Type B pancreatic cell (in vitro differentiated cells): ENCODE measurements around the gene PCSK6. TPM values are rescaled to one million over a fixed set of nuclear protein-coding genes. Genes with fewer than 3 reads are reported as not detected.
A peak's percentile ranks its signal among the peaks of the same experiment; 100 is the strongest.

ENCODE experiments used
- DNase-seq: peaks from one replicate; pipeline ENCODE4 v3.0.0; 2021; ENCODE audit warnings: mixed read lengths; ENCODE audit not compliant: unreplicated experiment; ENCODE audit errors: extremely low spot score
- H3K27ac Mint-ChIP-seq: 2 replicates; pipeline ENCODE4 v1.8.0; 2021; ENCODE audit warnings: mild to moderate bottlenecking, mixed read lengths
- H3K27me3 Mint-ChIP-seq: 2 replicates; pipeline ENCODE4 v1.8.0; 2021; ENCODE audit warnings: mixed read lengths
- H3K36me3 Mint-ChIP-seq: 2 replicates; pipeline ENCODE4 v1.8.0; 2021; ENCODE audit warnings: mixed read lengths
- H3K4me1 Mint-ChIP-seq: one replicate; pipeline ENCODE4 v1.8.0; 2021; ENCODE audit warnings: mixed read lengths; ENCODE audit not compliant: unreplicated experiment
- H3K4me3 Mint-ChIP-seq: 2 replicates; pipeline ENCODE4 v1.8.0; 2021; ENCODE audit warnings: mild to moderate bottlenecking, mixed read lengths
- H3K9me3 Mint-ChIP-seq: 2 replicates; pipeline ENCODE4 v1.8.0; 2021; ENCODE audit warnings: mixed read lengths
- CTCF ChIP-seq: fragments of 200-600 bp; sonication (generic); conservative IDR thresholded peaks from 2 replicates; pipeline ENCODE4 v1.5.0; 2021; ENCODE audit warnings: antibody characterized with exemption, mild to moderate bottlenecking
- total RNA-seq: library from RNA; stranded (reverse); gene quantifications from 2 replicates; pipeline ENCODE4 v1.2.1, GENCODE V29; 2021; ENCODE audit warnings: low replicate concordance

The PCSK6 gene
- total RNA-seq, 1 donor from 2014 or later, result 5.4 TPM

DNA sequence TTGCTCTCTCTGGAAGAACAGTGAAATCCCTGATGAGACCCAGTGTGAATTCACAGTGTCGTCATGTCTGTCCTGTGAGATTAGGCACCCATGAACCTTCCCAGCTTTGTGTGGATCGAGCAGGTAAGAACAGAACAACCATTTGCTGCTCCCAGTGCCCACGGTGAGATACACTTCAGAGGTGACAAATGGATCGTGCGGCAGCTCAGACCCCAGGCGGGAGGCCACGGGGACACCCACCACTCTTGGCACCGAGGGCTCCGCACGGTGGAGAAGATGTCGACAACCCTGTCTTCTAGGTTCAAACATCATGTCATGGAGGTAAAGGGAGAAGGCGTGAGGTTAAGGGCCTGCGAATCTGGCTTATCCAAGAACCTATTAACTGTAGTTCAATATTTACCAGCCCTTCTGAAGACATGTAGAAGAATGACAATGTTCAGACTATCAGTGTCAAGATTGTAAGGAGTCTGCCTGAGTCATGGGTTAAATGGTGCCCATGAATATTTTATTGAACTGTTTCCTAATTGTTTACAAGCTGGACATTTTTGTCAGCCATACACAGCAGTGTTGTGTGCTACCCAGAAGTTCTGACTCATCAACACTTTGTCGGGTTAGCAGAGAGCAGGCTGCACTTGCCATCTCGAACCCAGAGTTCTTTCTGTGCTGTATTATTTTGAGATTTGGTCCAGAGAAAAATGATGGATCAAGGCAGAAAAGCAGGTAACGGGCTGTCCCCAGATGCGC lies 15.5 kb upstream of the PCSK6 start:
- H3K36me3 Mint-ChIP-seq, result no peaks in the 10 kb centered on the region
- H3K9me3 Mint-ChIP-seq, result no peaks in the 10 kb centered on the region
- H3K27me3 Mint-ChIP-seq, result peaks cover 8% of the 10 kb centered on the region
- peaks cover 4% of the 10 kb centered on the region for H3K4me1 Mint-ChIP-seq
- no peak overlapping the region for H3K27ac Mint-ChIP-seq
- TF ChIP-seq CTCF, result no peak
- H3K4me3 Mint-ChIP-seq, result no peak overlapping the region
- no peak for DNase-seq

DNA sequence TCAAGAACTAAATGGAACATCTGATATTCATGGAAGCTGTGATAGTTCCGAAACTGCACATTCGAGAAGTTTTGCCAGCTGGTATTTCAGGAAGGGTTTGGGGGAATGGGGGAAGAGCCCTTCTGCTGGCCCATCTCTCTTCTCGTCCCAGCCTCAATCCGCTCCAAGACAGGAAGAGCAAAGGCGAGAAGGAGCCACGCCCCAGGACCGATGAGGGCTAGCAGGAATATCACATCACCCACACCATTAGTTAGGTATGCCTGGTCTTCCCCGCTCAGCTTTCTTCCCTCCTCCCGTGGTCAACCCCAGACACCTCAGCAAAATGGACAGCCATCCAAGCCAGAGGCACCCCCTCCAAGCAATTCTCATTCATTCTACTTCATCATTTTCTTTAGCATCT lies 14.9 kb upstream of the PCSK6 start:
- no peaks in the 10 kb centered on the region for H3K36me3 Mint-ChIP-seq
- H3K27me3 Mint-ChIP-seq, result peaks cover 8% of the 10 kb centered on the region
- H3K4me3 Mint-ChIP-seq, result no peak overlapping the region
- no peaks in the 10 kb centered on the region for H3K9me3 Mint-ChIP-seq
- TF ChIP-seq CTCF, result no peak
- peaks cover 4% of the 10 kb centered on the region for H3K4me1 Mint-ChIP-seq
- DNase-seq, result no peak
- no peak overlapping the region for H3K27ac Mint-ChIP-seq

DNA sequence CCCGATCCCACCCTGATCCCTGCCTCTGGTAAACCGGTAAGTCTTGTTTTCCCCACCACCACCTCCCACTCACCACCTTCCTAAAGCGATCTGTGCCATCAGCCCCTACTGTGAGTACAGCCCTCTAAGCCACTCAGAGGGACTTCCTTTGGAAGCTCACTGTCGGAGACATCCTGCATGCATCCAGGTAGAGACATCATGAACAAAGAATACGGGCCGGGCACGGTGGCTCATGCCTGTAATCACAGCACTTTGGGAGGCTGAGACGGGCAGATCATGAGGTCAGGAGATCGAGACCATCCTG lies 13.7 kb upstream of the PCSK6 start:
- Mint-ChIP-seq H3K36me3 (no peaks in the 10 kb centered on the region), H3K9me3 (no peaks in the 10 kb centered on the region), H3K4me1 (peaks cover 4% of the 10 kb centered on the region), H3K4me3 (no peak overlapping the region), H3K27me3 (peaks cover 15% of the 10 kb centered on the region), H3K27ac (no peak overlapping the region)
- DNase-seq, result no peak
- TF ChIP-seq CTCF, result no peak

GRCh38 chr15:101502572-101503295 lies 13.2 kb upstream of the PCSK6 start:
- Mint-ChIP-seq H3K27ac (no peak overlapping the region), H3K4me3 (no peak overlapping the region), H3K36me3 (no peaks in the 10 kb centered on the region), H3K27me3 (peaks cover 19% of the 10 kb centered on the region), H3K4me1 (peaks cover 7% of the 10 kb centered on the region), H3K9me3 (no peaks in the 10 kb centered on the region)
- DNase-seq, result no peak
- no peak for TF ChIP-seq CTCF

- Mint-ChIP-seq H3K4me1 (peaks cover 16% of the 10 kb centered on the region), H3K27ac (no peak overlapping the region), H3K27me3 (peaks cover 28% of the 10 kb centered on the region), H3K4me3 (peak overlapping the region; percentile 52), H3K9me3 (no peaks in the 10 kb centered on the region), H3K36me3 (no peaks in the 10 kb centered on the region)
- peak; percentile 77 for TF ChIP-seq CTCF
- DNase-seq, result no peak
Observed at GRCh38 chr15:101501703-101502373, 12.3 kb upstream of the PCSK6 start.
